Measurements from ENCODE around the gene TXLNG. TPM values are rescaled to one million over a fixed set of nuclear protein-coding genes. Genes with fewer than 3 reads are reported as not detected.

The TXLNG gene
- total and polyA plus RNA-seq, 2 of the 13 experiments (the other 11 are each of a cell fraction or from before 2014, with no cell fraction given) = 13.1 to 15.5 TPM

- FAIRE-seq (no peak), ATAC-seq (peak; percentile 26; the same call in 2 of the 3 replicates), DNase-seq (ENCODE audit: low spot score) (peak; percentile 47)
- Histone ChIP-seq H3K4me2 (ENCODE audit: low read depth, low read length) (0 out of 2 replicates have a peak overlapping the region, but pooled peaks have one; percentile 39), H4K20me1 (ENCODE audit: insufficient read depth, low read length) (no peaks in the 10 kb centered on the region), H3K27ac (ENCODE audit: extremely low read length, insufficient read depth, low read length) (peak overlapping the region; percentile 43), H3K79me2 (ENCODE audit: insufficient read depth, low read length) (no peaks in the 10 kb centered on the region), H2AFZ (ENCODE audit: low read length) (no peak overlapping the region), H3K9ac (ENCODE audit: insufficient read depth, low read depth, low read length) (no peak overlapping the region), H3K36me3 (replicated peaks in 1 of 2; ENCODE audit: control insufficient read depth in 1 of 2, insufficient read depth in 2 of 2, low read length in 2 of 2) (no peaks in the 10 kb centered on the region), H3K9me3 (ENCODE audit: low read length) (no peaks in the 10 kb centered on the region), H3K27me3 (ENCODE audit: control insufficient read depth in 1 of 2, insufficient read depth in 2 of 2, low read length in 2 of 2) (no peaks in the 10 kb centered on the region), H3K4me1 (ENCODE audit: insufficient read depth, low read length) (peaks cover 43% of the 10 kb centered on the region), H3K4me3 (replicated peaks in 1 of 3; ENCODE audit: insufficient read depth in 1 of 3, low read depth in 2 of 3, low read length in 3 of 3) (no peak overlapping the region; a peak in 1 of 6 replicates)
- in situ Hi-C loops (cut with HindIII; ENCODE audit: extremely low pct_ligation_motif_present, low pct_unique_long_range_greater_than_20kb) = no loop called here
- no TSS peak for BruUV-seq (replicated peaks)
- ChIA-PET POLR2A (interaction anchor here (0.7 to 1.1 kb wide), 2 partner anchors 59 to 89 kb away, joined by 4 read pairs; partner anchors contain the start of gene SYAP1), CTCF (ENCODE audit: low intra/inter-chr PET ratio, low total read pairs) (no interaction called here)
- no peak for TF ChIP-seq JARID2 (CRISPR knock-in tag; IDR thresholded peaks at IDR 0.05; ENCODE audit: insufficient replicate concordance)
- TF ChIP-seq ZNF670 (CRISPR knock-in tag; IDR thresholded peaks at IDR 0.05; ENCODE audit: borderline replicate concordance) = no peak
- peak; percentile 59 for TF ChIP-seq CEBPG (CRISPR knock-in tag; IDR thresholded peaks at IDR 0.05)
- TF ChIP-seq ZIK1 (CRISPR knock-in tag; IDR thresholded peaks at IDR 0.05; ENCODE audit: borderline replicate concordance, low read depth) = no peak
- TF ChIP-seq CEBPB (IDR thresholded peaks at IDR 0.05; ENCODE audit: borderline replicate concordance, low read depth, low read length) = peak; percentile 77
- TF ChIP-seq SOX5 (CRISPR knock-in tag; IDR thresholded peaks at IDR 0.05; ENCODE audit: borderline replicate concordance) = peak; percentile 18; the same call in 1 of the 2 replicates
- no peak for TF ChIP-seq DNMT1 (CRISPR knock-in tag; IDR thresholded peaks at IDR 0.05)
- no peak for TF ChIP-seq JDP2 (CRISPR knock-in tag; IDR thresholded peaks at IDR 0.05; ENCODE audit: borderline replicate concordance)
- TF ChIP-seq PREB (CRISPR knock-in tag; IDR thresholded peaks at IDR 0.05) = no peak
- TF ChIP-seq XBP1 (CRISPR knock-in tag; IDR thresholded peaks at IDR 0.05) = no peak
- TF ChIP-seq SOX13 (IDR thresholded peaks at IDR 0.05) = no peak
- peak in 1 of 2 experiments; percentile 11; a peak in 1 of 4 replicates for TF ChIP-seq SOX13 (CRISPR knock-in tag; conservative IDR thresholded peaks at IDR 0.05 in 1 of 2, IDR thresholded peaks at IDR 0.05 in 1 of 2)
- no peak for TF ChIP-seq NFE2L2 (IDR thresholded peaks at IDR 0.05; ENCODE audit: low read length)
- no peak for TF ChIP-seq SIN3B (IDR thresholded peaks at IDR 0.05; ENCODE audit: low read length)
- no peak for TF ChIP-seq ZFYVE20 (CRISPR knock-in tag; IDR thresholded peaks at IDR 0.05; ENCODE audit: borderline replicate concordance, low read depth)
- TF ChIP-seq ELF1 (CRISPR knock-in tag; IDR thresholded peaks at IDR 0.05) = no peak
- no peak for TF ChIP-seq PAX8 (CRISPR knock-in tag; IDR thresholded peaks at IDR 0.05; ENCODE audit: borderline replicate concordance)
- intact Hi-C loops (cut with micrococcal nuclease; ENCODE audit: unreplicated experiment) = no loop called here
Measured at GRCh38 chrX:16778545-16778944, 7.7 kb upstream of the TXLNG start.
